HepG2 (cell line): Measurements from ENCODE around the gene ZC3H14. TPM values are rescaled to one million over a fixed set of nuclear protein-coding genes. Genes with fewer than 3 reads are reported as not detected.

Experiments
- BCL6 ChIP-seq: IDR thresholded peaks from 2 replicates; pipeline ENCODE4 v1.6.1; 2016; ENCODE audit warnings: missing genetic modification reagents, missing compliant biosample characterization
- EP300 ChIP-seq, 3 experiments: sonication (generic) in 1 of 3; formaldehyde crosslinking in 1 of 3; IDR thresholded peaks; 2 replicates each; pipeline versions ENCODE4 v1.5.1 to v1.6.1; 2011 to 2020; ENCODE audit warnings: low read depth in 2 of 3, low read length in 2 of 3, borderline replicate concordance in 1 of 3, improper control_type of control experiment in 1 of 3, mild to moderate bottlenecking in 1 of 3, missing genetic modification reagents in 1 of 3, moderate library complexity in 1 of 3
- FOSL2 ChIP-seq: sonication (generic); formaldehyde crosslinking; IDR thresholded peaks from 2 replicates; pipeline ENCODE4 v1.4.0; 2020; ENCODE audit warnings: missing genetic modification reagents
- HDAC6 ChIP-seq: fragments of 200-600 bp; sonication (generic); IDR thresholded peaks from 2 replicates; pipeline ENCODE4 v1.7.0; 2017; ENCODE audit warnings: mild to moderate bottlenecking, antibody characterized with exemption, low read length, low read depth
- HHEX ChIP-seq: IDR thresholded peaks from 2 replicates; pipeline ENCODE4 v1.6.1; 2016; ENCODE audit warnings: control low read depth
- IRF2 ChIP-seq: IDR thresholded peaks from 2 replicates; pipeline ENCODE4 v1.6.1; 2018; ENCODE audit warnings: missing genetic modification reagents, missing compliant biosample characterization
- KLF15 ChIP-seq: sonication (generic); formaldehyde crosslinking; IDR thresholded peaks from 2 replicates; pipeline ENCODE4 v1.8.1; 2023; ENCODE audit warnings: borderline replicate concordance, mild to moderate bottlenecking, inconsistent platforms, missing genetic modification reagents, mixed read lengths
- MEIS1 ChIP-seq: sonication (generic); formaldehyde crosslinking; IDR thresholded peaks from 2 replicates; pipeline ENCODE4 v1.9.0; 2021; ENCODE audit warnings: mild to moderate bottlenecking, missing genetic modification reagents, moderate library complexity, borderline replicate concordance
- MEIS2 ChIP-seq: sonication (generic); formaldehyde crosslinking; IDR thresholded peaks from 2 replicates; pipeline ENCODE4 v1.9.0; 2021; ENCODE audit warnings: mild to moderate bottlenecking, missing genetic modification reagents
- PAWR ChIP-seq: sonication (generic); formaldehyde crosslinking; IDR thresholded peaks from 2 replicates; pipeline ENCODE4 v1.4.0; 2020; ENCODE audit warnings: missing genetic modification reagents, mild to moderate bottlenecking, borderline replicate concordance
- PITX1 ChIP-seq: sonication (generic); formaldehyde crosslinking; IDR thresholded peaks from 2 replicates; pipeline ENCODE4 v1.5.1; 2020; ENCODE audit warnings: mild to moderate bottlenecking, missing genetic modification reagents
- PLRG1 ChIP-seq: fragments of 450-650 bp; conservative IDR thresholded peaks from 2 replicates; pipeline ENCODE4 v1.6.1; 2016
- ZBTB21 ChIP-seq: sonication (generic); formaldehyde crosslinking; IDR thresholded peaks from 2 replicates; pipeline ENCODE4 v1.4.0; 2020; ENCODE audit warnings: missing genetic modification reagents
- ZMYM4 ChIP-seq: sonication (generic); formaldehyde crosslinking; IDR thresholded peaks from 2 replicates; pipeline ENCODE4 v1.8.1; 2023; ENCODE audit warnings: mild to moderate bottlenecking, missing genetic modification reagents
- ZNF556 ChIP-seq: sonication (generic); formaldehyde crosslinking; IDR thresholded peaks from 2 replicates; pipeline ENCODE4 v1.4.0; 2020; ENCODE audit warnings: mild to moderate bottlenecking, missing genetic modification reagents, borderline replicate concordance
- polyA plus RNA-seq, 8 experiments: library from polyadenylated mRNA; depleted of rRNA in 3 of 8; stranded (reverse) in 7 of 8; unstranded in 1 of 8; fragments of >200 nt; fragmentation: Illumina TruSeq in 4 of 8; extraction: Trizol in 4 of 8; gene quantifications; 2 replicates each; pipeline versions ENCODE4 v1.2.1 to v1.2.3, GENCODE V29; 2011 to 2016; ENCODE audit warnings: low read depth in 4 of 8, missing spikeins in 1 of 8, mixed read lengths in 1 of 8; ENCODE audit not compliant: insufficient read depth in 1 of 8
- total RNA-seq, 5 experiments: library from RNA; depleted of rRNA; stranded (reverse); fragments of >200 nt; fragmentation: Illumina TruSeq; extraction: Trizol; gene quantifications; 2 replicates each; pipeline ENCODE4 v1.2.3, GENCODE V29; 2016; ENCODE audit warnings: low read depth in 1 of 5
- TF ChIP-seq, protein P1 (sequence below): sonication (generic); formaldehyde crosslinking; IDR thresholded peaks from 2 replicates; pipeline ENCODE4 v1.4.0; 2020; ENCODE audit warnings: missing genetic modification reagents, borderline replicate concordance
- TF ChIP-seq, protein P2 (sequence below): sonication (generic); formaldehyde crosslinking; IDR thresholded peaks from 2 replicates; pipeline ENCODE4 v1.5.0; 2020; ENCODE audit warnings: missing genetic modification reagents, mild to moderate bottlenecking, borderline replicate concordance
- TF ChIP-seq, protein P3 (sequence below), 2 experiments: fragments of 450-650 bp in 1 of 2; sonication (generic) in 1 of 2; formaldehyde crosslinking; IDR thresholded peaks; 2 replicates each; pipeline versions ENCODE4 v1.5.0 to v1.8.0; 2020 to 2022; ENCODE audit warnings: mild to moderate bottlenecking in 1 of 2, missing genetic modification reagents in 1 of 2
- TF ChIP-seq, protein P4 (sequence below): sonication (generic); formaldehyde crosslinking; IDR thresholded peaks from 2 replicates; pipeline ENCODE4 v1.4.0; 2020; ENCODE audit warnings: missing genetic modification reagents, borderline replicate concordance
- TF ChIP-seq, protein P5 (sequence below): sonication (generic); formaldehyde crosslinking; IDR thresholded peaks from 2 replicates; pipeline ENCODE4 v1.4.0; 2020; ENCODE audit warnings: missing genetic modification reagents, borderline replicate concordance
- TF ChIP-seq, protein P6 (sequence below): IDR thresholded peaks from 2 replicates; pipeline ENCODE4 v1.6.1; 2016; ENCODE audit warnings: control low read depth

The ZC3H14 gene
- total and polyA plus RNA-seq, 2 of the 13 experiments (the other 11 are each of a cell fraction or from before 2014, with no cell fraction given) = 65.1 to 67.5 TPM

DNA sequence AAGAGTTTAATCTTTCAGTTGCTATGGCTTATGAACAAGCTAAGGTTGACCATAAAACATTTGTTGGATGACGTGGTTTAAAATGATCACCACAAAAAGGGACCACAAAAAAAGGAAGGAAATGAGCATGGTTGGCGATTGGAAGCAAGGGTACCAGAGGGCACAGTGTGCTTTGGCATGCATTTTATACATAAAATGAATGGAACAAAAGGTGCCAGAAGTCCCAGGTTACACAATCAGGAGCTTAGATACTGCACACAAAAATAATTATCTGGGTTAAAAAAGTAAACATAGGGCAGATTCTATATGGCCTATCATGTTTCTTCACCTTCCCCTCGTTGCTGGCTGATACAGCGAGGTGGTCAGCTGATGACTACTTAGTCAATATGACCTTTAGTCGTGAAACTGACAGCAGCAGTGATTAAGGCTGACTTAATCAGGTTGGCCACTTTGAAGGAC, 50.7 kb downstream of the ZC3H14 start (continued):
- TF ChIP-seq, protein P1, sequence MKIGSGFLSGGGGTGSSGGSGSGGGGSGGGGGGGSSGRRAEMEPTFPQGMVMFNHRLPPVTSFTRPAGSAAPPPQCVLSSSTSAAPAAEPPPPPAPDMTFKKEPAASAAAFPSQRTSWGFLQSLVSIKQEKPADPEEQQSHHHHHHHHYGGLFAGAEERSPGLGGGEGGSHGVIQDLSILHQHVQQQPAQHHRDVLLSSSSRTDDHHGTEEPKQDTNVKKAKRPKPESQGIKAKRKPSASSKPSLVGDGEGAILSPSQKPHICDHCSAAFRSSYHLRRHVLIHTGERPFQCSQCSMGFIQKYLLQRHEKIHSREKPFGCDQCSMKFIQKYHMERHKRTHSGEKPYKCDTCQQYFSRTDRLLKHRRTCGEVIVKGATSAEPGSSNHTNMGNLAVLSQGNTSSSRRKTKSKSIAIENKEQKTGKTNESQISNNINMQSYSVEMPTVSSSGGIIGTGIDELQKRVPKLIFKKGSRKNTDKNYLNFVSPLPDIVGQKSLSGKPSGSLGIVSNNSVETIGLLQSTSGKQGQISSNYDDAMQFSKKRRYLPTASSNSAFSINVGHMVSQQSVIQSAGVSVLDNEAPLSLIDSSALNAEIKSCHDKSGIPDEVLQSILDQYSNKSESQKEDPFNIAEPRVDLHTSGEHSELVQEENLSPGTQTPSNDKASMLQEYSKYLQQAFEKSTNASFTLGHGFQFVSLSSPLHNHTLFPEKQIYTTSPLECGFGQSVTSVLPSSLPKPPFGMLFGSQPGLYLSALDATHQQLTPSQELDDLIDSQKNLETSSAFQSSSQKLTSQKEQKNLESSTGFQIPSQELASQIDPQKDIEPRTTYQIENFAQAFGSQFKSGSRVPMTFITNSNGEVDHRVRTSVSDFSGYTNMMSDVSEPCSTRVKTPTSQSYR (CRISPR knock-in tag) = no peak
- TF ChIP-seq EP300 (IDR thresholded peaks at IDR 0.05; ENCODE audit: low read depth in 2 of 2, low read length in 2 of 2) = peak in 1 of 2 experiments; percentile 63; a peak in 1 of 4 replicates
- peak; percentile 34; the same call in 1 of the 2 replicates for TF ChIP-seq EP300 (CRISPR knock-in tag; IDR thresholded peaks at IDR 0.05; ENCODE audit: borderline replicate concordance)
- 0 out of 2 replicates have a peak, but pooled peaks have one; percentile 19 for TF ChIP-seq IRF2 (CRISPR knock-in tag)
- TF ChIP-seq, protein P2, sequence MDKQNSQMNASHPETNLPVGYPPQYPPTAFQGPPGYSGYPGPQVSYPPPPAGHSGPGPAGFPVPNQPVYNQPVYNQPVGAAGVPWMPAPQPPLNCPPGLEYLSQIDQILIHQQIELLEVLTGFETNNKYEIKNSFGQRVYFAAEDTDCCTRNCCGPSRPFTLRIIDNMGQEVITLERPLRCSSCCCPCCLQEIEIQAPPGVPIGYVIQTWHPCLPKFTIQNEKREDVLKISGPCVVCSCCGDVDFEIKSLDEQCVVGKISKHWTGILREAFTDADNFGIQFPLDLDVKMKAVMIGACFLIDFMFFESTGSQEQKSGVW (CRISPR knock-in tag) = no peak
- peak; percentile 68 for TF ChIP-seq PITX1
- TF ChIP-seq, protein P3, sequence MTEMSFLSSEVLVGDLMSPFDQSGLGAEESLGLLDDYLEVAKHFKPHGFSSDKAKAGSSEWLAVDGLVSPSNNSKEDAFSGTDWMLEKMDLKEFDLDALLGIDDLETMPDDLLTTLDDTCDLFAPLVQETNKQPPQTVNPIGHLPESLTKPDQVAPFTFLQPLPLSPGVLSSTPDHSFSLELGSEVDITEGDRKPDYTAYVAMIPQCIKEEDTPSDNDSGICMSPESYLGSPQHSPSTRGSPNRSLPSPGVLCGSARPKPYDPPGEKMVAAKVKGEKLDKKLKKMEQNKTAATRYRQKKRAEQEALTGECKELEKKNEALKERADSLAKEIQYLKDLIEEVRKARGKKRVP (CRISPR knock-in tag; IDR thresholded peaks at IDR 0.05) = 0 out of 4 replicates have a peak, but pooled peaks of 1 of the 2 experiments have one; percentile 41
- no peak for TF ChIP-seq ZBTB21 (CRISPR knock-in tag)
- peak; percentile 80 for TF ChIP-seq FOSL2 (CRISPR knock-in tag)
- TF ChIP-seq HHEX (CRISPR knock-in tag) = peak; percentile 57; the same call in 1 of the 2 replicates
- TF ChIP-seq ZMYM4 (CRISPR knock-in tag) = peak; percentile 87
- no peak for TF ChIP-seq HDAC6
- TF ChIP-seq, protein P4, sequence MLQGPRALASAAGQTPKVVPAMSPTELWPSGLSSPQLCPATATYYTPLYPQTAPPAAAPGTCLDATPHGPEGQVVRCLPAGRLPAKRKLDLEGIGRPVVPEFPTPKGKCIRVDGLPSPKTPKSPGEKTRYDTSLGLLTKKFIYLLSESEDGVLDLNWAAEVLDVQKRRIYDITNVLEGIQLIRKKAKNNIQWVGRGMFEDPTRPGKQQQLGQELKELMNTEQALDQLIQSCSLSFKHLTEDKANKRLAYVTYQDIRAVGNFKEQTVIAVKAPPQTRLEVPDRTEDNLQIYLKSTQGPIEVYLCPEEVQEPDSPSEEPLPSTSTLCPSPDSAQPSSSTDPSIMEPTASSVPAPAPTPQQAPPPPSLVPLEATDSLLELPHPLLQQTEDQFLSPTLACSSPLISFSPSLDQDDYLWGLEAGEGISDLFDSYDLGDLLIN (CRISPR knock-in tag) = no peak
- TF ChIP-seq, protein P5, sequence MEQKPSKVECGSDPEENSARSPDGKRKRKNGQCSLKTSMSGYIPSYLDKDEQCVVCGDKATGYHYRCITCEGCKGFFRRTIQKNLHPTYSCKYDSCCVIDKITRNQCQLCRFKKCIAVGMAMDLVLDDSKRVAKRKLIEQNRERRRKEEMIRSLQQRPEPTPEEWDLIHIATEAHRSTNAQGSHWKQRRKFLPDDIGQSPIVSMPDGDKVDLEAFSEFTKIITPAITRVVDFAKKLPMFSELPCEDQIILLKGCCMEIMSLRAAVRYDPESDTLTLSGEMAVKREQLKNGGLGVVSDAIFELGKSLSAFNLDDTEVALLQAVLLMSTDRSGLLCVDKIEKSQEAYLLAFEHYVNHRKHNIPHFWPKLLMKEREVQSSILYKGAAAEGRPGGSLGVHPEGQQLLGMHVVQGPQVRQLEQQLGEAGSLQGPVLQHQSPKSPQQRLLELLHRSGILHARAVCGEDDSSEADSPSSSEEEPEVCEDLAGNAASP (CRISPR knock-in tag) = 0 out of 2 replicates have a peak, but pooled peaks have one; percentile 26
- TF ChIP-seq PAWR = no peak
- TF ChIP-seq PLRG1 = no peak
- TF ChIP-seq, protein P6, sequence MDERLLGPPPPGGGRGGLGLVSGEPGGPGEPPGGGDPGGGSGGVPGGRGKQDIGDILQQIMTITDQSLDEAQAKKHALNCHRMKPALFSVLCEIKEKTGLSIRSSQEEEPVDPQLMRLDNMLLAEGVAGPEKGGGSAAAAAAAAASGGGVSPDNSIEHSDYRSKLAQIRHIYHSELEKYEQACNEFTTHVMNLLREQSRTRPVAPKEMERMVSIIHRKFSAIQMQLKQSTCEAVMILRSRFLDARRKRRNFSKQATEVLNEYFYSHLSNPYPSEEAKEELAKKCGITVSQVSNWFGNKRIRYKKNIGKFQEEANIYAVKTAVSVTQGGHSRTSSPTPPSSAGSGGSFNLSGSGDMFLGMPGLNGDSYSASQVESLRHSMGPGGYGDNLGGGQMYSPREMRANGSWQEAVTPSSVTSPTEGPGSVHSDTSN (CRISPR knock-in tag) = 0 out of 2 replicates have a peak, but pooled peaks have one; percentile 23
- no peak for TF ChIP-seq MEIS1 (CRISPR knock-in tag)
- peak; percentile 74; the same call in 1 of the 2 replicates for TF ChIP-seq MEIS2 (CRISPR knock-in tag)
- TF ChIP-seq KLF15 = no peak
- TF ChIP-seq ZNF556 (CRISPR knock-in tag) = no peak
- no peak for TF ChIP-seq BCL6
